ENCODE results near the gene SPAAR. TPM values are rescaled to one million over a fixed set of nuclear protein-coding genes. Genes with fewer than 3 reads are reported as not detected.
"Not testable (repeated sequence)": the region's sequence is repeated elsewhere in the genome, so short reads cannot be mapped to it uniquely, and the experiment has no call there.

The SPAAR gene
- total RNA-seq, 1 experiment from 2014 or later = not detected

DNA sequence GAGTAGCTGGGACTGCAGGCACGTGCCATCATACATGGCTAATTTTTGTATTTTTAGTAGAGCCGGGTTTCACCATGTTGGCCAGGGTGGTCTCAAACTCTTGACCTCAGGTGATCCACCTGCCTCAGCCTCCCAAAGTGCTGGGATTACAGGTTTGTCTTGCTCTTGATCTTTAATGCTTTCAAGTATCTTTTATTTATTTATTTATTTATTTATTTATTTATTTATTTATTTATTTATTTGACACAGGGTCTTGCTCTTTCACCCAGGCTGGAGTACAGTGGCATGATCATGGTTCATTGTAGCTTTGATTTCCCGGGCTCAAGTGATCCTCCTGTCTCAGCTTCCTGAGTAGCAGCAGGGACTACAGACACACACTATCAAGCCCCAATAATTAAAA is 24.4 kb upstream of the SPAAR start:
- not testable (repeated sequence) for DNase-seq; H3K4me3 ChIP-seq (ENCODE audit: insufficient read depth, low read depth, low read length); H3K36me3 ChIP-seq (replicated peaks; ENCODE audit: control insufficient read depth, insufficient read depth, low read length); H3K27me3 ChIP-seq (ENCODE audit: control insufficient read depth, insufficient read depth, low read length)

- Histone ChIP-seq H3K36me3 (replicated peaks; ENCODE audit: control insufficient read depth, insufficient read depth, low read length) (no peaks in the 10 kb centered on the region), H3K4me3 (ENCODE audit: insufficient read depth, low read depth, low read length) (no peak overlapping the region), H3K27me3 (ENCODE audit: control insufficient read depth, insufficient read depth, low read length) (no peaks in the 10 kb centered on the region)
- no peak for DNase-seq
These were observed 17.6 kb upstream of the SPAAR start for GRCh38 chr9:35891646-35892045.

DNA sequence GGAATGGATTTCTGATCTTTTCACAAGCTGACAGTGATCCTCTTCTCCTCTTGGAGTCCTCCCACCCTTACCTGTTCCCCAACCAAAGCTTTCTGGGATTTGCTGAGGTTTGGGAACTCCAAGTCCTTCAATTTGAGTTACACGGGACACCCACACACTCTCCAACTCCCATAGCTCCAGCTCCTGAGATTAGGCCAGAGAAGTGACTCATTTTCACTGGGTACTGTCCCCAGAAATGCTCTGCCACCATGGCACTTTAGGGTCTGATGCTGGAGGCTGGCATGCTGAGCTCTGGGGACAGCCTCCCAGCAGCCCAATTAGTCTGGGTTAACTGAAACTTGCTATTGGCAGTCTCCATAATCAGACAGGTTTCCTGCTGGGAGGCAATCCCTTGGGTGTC is 17.2 kb upstream of the SPAAR start:
- no peaks in the 10 kb centered on the region for H3K27me3 ChIP-seq (ENCODE audit: control insufficient read depth, insufficient read depth, low read length)
- H3K36me3 ChIP-seq (replicated peaks; ENCODE audit: control insufficient read depth, insufficient read depth, low read length) = no peaks in the 10 kb centered on the region
- no peak overlapping the region for H3K4me3 ChIP-seq (ENCODE audit: insufficient read depth, low read depth, low read length)
- DNase-seq = no peak

DNA sequence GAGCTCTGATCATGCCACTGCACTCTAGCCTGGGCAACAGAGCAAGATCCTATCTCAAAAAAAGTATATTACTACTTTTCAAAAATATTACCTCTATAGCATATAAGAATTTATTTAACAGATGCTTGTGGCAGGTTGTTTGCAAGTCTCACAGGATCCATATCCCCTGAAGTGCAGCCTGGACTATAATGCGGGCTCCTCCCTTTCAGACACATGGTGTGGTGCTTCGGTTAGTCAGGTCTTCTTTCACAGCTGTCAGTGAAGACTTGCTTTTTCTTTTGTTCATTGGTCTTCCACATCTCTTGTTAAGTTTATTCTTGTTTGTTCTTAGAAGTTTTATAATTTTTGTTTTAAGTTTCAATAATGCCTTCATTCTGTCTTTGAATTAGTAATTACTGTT is 12.7 kb upstream of the SPAAR start:
- Histone ChIP-seq H3K27me3 (ENCODE audit: control insufficient read depth, insufficient read depth, low read length) (no peaks in the 10 kb centered on the region), H3K4me3 (ENCODE audit: insufficient read depth, low read depth, low read length) (no peak overlapping the region), H3K36me3 (replicated peaks; ENCODE audit: control insufficient read depth, insufficient read depth, low read length) (no peaks in the 10 kb centered on the region)
- no peak for DNase-seq

- H3K4me3 ChIP-seq (ENCODE audit: insufficient read depth, low read depth, low read length); H3K27me3 ChIP-seq (ENCODE audit: control insufficient read depth, insufficient read depth, low read length); DNase-seq: not testable (repeated sequence)
These were observed 11.8 kb upstream of the SPAAR start for GRCh38 chr9:35897376-35898099.

GRCh38 chr9:35898337-35898736 is 11.0 kb upstream of the SPAAR start:
- Histone ChIP-seq H3K36me3 (replicated peaks; ENCODE audit: control insufficient read depth, insufficient read depth, low read length) (no peaks in the 10 kb centered on the region), H3K27me3 (ENCODE audit: control insufficient read depth, insufficient read depth, low read length) (no peaks in the 10 kb centered on the region), H3K4me3 (ENCODE audit: insufficient read depth, low read depth, low read length) (no peak overlapping the region)
- no peak for DNase-seq

More at GRCh38 chr9:35897376-35898099, 11.8 kb upstream of the SPAAR start:
- not testable (repeated sequence) for H3K36me3 ChIP-seq (replicated peaks; ENCODE audit: control insufficient read depth, insufficient read depth, low read length)

GRCh38 chr9:35899021-35899420 is 10.3 kb upstream of the SPAAR start:
- Histone ChIP-seq H3K36me3 (replicated peaks; ENCODE audit: control insufficient read depth, insufficient read depth, low read length) (no peaks in the 10 kb centered on the region), H3K27me3 (ENCODE audit: control insufficient read depth, insufficient read depth, low read length) (no peaks in the 10 kb centered on the region), H3K4me3 (ENCODE audit: insufficient read depth, low read depth, low read length) (no peak overlapping the region)
- DNase-seq = no peak

DNA sequence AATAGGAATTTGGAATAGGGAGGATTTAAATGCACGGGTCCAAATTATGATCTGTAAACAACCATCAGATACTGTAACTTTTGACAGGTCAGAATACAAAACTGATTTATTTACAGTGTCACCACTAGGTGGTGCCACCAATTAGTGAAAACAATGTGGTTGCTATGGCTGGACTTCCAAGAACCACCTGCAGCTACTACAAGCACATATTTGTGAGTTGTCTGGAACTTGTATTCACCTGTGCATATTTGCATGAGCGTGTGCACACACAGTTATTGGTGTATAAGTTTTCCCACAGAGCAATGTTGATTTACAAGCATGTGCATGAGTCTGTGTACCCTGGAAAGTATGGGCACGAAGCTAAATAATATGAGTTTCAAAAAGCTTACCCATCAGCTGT is 6.2 kb upstream of the SPAAR start:
- no peaks in the 10 kb centered on the region for H3K36me3 ChIP-seq (replicated peaks; ENCODE audit: control insufficient read depth, insufficient read depth, low read length)
- no peak overlapping the region for H3K4me3 ChIP-seq (ENCODE audit: insufficient read depth, low read depth, low read length)
- peak; percentile 69 for DNase-seq
- no peaks in the 10 kb centered on the region for H3K27me3 ChIP-seq (ENCODE audit: control insufficient read depth, insufficient read depth, low read length)

GRCh38 chr9:35904338-35904737 is 5.0 kb upstream of the SPAAR start:
- Histone ChIP-seq H3K27me3 (ENCODE audit: control insufficient read depth, insufficient read depth, low read length) (no peaks in the 10 kb centered on the region), H3K36me3 (replicated peaks; ENCODE audit: control insufficient read depth, insufficient read depth, low read length) (no peaks in the 10 kb centered on the region), H3K4me3 (ENCODE audit: insufficient read depth, low read depth, low read length) (no peak overlapping the region)
- no peak for DNase-seq

DNA sequence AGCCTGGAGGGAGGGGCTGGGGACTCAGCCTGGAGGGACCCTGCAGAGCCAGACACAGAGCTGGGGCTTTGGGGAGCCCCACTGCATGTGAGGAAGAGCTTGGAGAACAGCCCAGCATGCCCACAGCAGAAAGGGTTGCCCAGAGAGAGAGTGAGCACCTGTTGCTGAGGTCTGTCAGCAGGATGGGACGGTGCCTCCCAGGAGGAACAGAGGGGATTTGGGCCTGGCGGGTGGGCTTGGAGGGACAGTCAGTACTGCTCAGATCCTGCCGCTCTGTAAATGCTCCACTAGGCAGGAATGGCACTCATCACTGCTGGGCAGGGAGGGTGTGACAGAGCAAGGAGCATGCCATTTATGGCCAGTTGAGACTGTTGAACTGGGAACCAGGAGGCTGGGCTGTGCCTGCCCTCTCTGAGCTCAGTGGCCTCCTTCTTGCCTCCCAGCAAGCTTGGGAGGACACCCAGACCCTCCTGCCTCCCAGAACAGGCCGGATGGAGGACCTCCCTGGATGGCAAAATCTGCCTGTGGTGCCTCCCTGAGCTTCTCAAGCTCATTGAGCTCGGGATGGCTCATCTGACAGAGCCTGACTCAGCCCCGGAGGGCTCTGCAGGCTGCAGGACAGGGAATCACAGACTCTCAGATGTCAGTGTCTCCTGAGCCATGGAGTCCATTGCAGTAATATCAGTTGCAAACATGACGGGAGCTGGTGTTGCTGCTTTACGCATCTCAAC is 4.1 kb upstream of the SPAAR start:
- DNase-seq = no peak

DNA sequence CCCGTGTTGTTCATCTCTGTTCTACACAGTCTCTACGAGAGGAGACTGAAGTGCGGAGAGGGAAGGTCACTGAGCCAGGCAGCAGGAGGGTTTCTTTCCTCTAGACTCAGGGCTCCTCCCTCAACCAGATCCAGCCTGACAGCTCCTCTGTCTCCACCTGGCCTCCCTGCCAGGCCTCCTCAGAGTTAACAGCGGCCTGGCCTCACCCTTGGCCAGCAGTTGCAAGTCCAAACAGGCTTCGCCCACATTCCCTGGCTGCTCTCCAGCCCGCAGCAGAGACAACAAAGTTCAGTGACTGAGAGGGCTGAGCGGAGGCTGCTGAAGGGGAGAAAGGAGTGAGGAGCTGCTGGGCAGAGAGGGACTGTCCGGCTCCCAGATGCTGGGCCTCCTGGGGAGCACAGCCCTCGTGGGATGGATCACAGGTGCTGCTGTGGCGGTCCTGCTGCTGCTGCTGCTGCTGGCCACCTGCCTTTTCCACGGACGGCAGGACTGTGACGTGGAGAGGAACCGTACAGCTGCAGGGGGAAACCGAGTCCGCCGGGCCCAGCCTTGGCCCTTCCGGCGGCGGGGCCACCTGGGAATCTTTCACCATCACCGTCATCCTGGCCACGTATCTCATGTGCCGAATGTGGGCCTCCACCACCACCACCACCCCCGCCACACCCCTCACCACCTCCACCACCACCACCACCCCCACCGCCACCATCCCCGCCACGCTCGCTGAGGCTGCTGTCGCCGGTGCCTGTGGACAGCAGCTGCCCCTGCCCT is 3.2 kb upstream of the SPAAR start, which contains the start of gene HRCT1:
Gene HRCT1, plus strand, starts transcription at position 291 of the 768 bp plus-strand sequence. Its CDS starts 86 bp downstream, at position 377.
- no peaks in the 10 kb centered on the region for H3K36me3 ChIP-seq (replicated peaks; ENCODE audit: control insufficient read depth, insufficient read depth, low read length)
- no peak for DNase-seq
- no peak within 1 kb of the TSS for H3K4me3 ChIP-seq (ENCODE audit: insufficient read depth, low read depth, low read length)
- no peaks in the 10 kb centered on the region for H3K27me3 ChIP-seq (ENCODE audit: control insufficient read depth, insufficient read depth, low read length)

More for the DNA sequence above, 4.1 kb upstream of the SPAAR start:
- no peaks in the 10 kb centered on the region for H3K27me3 ChIP-seq (ENCODE audit: control insufficient read depth, insufficient read depth, low read length)
- H3K4me3 ChIP-seq (ENCODE audit: insufficient read depth, low read depth, low read length) = no peak overlapping the region
- no peaks in the 10 kb centered on the region for H3K36me3 ChIP-seq (replicated peaks; ENCODE audit: control insufficient read depth, insufficient read depth, low read length)

DNA sequence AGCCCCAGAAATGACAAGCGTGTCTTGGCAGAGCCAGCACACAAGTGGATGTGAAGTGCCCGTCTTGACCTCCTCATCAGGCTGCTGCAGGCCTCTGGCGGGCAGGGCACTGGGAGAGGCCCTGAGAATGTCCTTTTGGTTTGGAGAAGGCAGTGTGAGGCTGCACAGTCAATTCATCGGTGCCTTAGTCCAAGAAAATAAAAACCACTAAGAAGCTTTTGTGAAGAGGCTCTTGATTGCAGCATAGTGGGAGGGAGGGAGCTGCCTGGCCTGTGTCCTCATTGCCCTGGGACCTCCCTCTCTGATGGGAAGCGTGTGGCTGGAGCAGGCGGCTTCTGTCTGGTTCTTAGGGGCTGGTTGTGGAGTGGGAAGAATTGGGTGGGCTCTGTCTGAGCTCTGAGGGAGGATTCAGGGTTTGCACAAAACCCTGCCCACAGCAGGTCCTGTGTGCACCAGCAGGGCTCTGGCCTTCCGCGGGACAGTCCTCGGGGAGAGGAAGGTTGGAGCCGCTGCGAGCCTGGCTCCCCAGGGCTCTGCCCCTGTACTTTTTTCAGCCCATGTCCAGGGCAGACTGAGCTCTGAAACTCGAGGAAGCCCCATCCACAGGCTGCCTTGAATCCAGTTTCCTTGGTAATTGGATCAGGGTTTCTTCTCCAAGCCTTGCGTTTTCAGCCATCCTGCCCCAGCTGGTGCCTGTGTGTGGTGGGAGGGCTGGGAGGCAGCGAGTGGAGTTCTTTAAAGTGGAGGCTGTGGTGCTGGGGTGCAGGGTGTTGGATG is 2.2 kb upstream of the SPAAR start:
- DNase-seq = peak; percentile 40
- Histone ChIP-seq H3K36me3 (replicated peaks; ENCODE audit: control insufficient read depth, insufficient read depth, low read length) (no peaks in the 10 kb centered on the region), H3K4me3 (ENCODE audit: insufficient read depth, low read depth, low read length) (no peak overlapping the region), H3K27me3 (ENCODE audit: control insufficient read depth, insufficient read depth, low read length) (no peaks in the 10 kb centered on the region)

- DNase-seq = peak; percentile 85
- Histone ChIP-seq H3K36me3 (replicated peaks; ENCODE audit: control insufficient read depth, insufficient read depth, low read length) (no peaks in the 10 kb centered on the region), H3K4me3 (ENCODE audit: insufficient read depth, low read depth, low read length) (no peak overlapping the region), H3K27me3 (ENCODE audit: control insufficient read depth, insufficient read depth, low read length) (no peaks in the 10 kb centered on the region)
These were observed 1.4 kb upstream of the SPAAR start for GRCh38 chr9:35907711-35908503.

Measured in H7 (cell line).